Small intestine (tissue), 7 donors: ENCODE measurements around the gene GSAP. TPM values are rescaled to one million over a fixed set of nuclear protein-coding genes. Genes with fewer than 3 reads are reported as not detected.
A peak's percentile ranks its signal among the peaks of the same experiment; 100 is the strongest.

Experiments used
- DNase-seq, 2 donors: peaks; one replicate each; pipeline versions ENCODE4 v3.0.0 to v3.0.0-alpha.2; 2013
- FAIRE-seq: peaks from 2 replicates; lab custom pipeline; 2012; peaks lifted over from hg19 to GRCh38; lab: Jason Lieb, UNC
- H3K27ac ChIP-seq, 3 donors: one replicate each; pipeline ENCODE4 v1.5.1; 2013; ENCODE audit warnings: low read length in 2 of 3, mild to moderate bottlenecking in 2 of 3, control low read depth in 1 of 3, inconsistent platforms in 1 of 3, low read depth in 1 of 3, moderate library complexity in 1 of 3
- H3K27me3 ChIP-seq, 3 donors: one replicate each; pipeline ENCODE4 v1.6.1; 2013; ENCODE audit warnings: low read length in 3 of 3, inconsistent platforms in 1 of 3; ENCODE audit not compliant: control insufficient read depth in 3 of 3, insufficient read depth in 3 of 3
- H3K36me3 ChIP-seq, 3 donors: one replicate each; pipeline ENCODE4 v1.6.1; 2013; ENCODE audit warnings: low read length in 3 of 3, inconsistent platforms in 1 of 3, low read depth in 1 of 3, mild to moderate bottlenecking in 1 of 3, moderate library complexity in 1 of 3; ENCODE audit not compliant: control insufficient read depth in 3 of 3, insufficient read depth in 2 of 3
- H3K4me1 ChIP-seq, 3 donors: one replicate each; pipeline ENCODE4 v1.6.1; 2013; ENCODE audit warnings: low read length in 2 of 3, inconsistent platforms in 1 of 3, low read depth in 1 of 3, mild to moderate bottlenecking in 1 of 3, moderate library complexity in 1 of 3; ENCODE audit not compliant: control insufficient read depth in 3 of 3, insufficient read depth in 2 of 3
- H3K4me3 ChIP-seq, 3 donors: one replicate each; pipeline ENCODE4 v1.5.1; 2013; ENCODE audit warnings: low read length in 3 of 3, control low read depth in 1 of 3, inconsistent platforms in 1 of 3, low read depth in 1 of 3, mild to moderate bottlenecking in 1 of 3, moderate library complexity in 1 of 3
- H3K9me3 ChIP-seq, 2 donors: one replicate each; pipeline ENCODE4 v1.6.1; 2013; ENCODE audit warnings: low read depth in 1 of 2, low read length in 1 of 2; ENCODE audit not compliant: control insufficient read depth in 2 of 2, insufficient read depth in 1 of 2
- WGBS, 3 donors: extraction: QIAGEN DNeasy Blood & Tissue Kit; methylation state at CpG; one replicate each; pipeline ENCODE4 v1.1.7; 2013; 5-methylcytosine and 5-hydroxymethylcytosine counted together
- polyA plus RNA-seq, 4 donors: library from polyadenylated mRNA; stranded (reverse) in 3 of 4; unstranded in 1 of 4; fragments of 200-250 nt in 3 of 4; fragments of 120-200 nt in 1 of 4; gene quantifications; one replicate each; pipeline versions ENCODE4 v1.2.1 to v1.2.3, GENCODE V29; 2013
- donor health status: healthy with polysubstance abuse.
- donor health status: control.
- donor health status: control.
- donor health status: Bipolar disorder and iron deficiency.
- donor health status: healthy.

Gene GSAP
- polyA plus RNA-seq, 4 donors, result 3.0 to 12.3 (median 4.9) TPM

DNA sequence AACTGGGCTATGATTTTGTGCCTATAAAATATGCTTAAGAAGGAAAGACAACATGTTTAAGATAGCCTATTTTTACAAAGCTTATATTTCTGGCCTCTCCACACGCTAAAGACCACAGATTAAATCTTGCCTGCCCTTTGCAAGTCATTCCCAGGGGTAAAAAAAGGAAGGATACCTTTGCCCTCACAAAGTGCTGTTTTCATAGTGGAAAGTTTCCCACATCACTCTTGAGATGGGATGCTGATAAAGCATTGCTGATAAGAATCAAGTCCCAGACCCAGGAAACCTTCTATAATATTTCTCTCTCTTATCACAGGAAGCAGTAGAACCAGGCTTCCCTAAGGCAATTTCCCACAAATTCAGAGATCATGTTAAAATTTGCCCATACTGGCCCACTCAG is 56.5 kb downstream of the GSAP start:
- no peak for FAIRE-seq
- H3K4me1 ChIP-seq, result peaks cover 0 to 9% (median 7%) of the 10 kb centered on the region in 3 donors
- H3K9me3 ChIP-seq, result no peaks in the 10 kb centered on the region
- no peak for DNase-seq
- H3K4me3 ChIP-seq, result no peak overlapping the region
- 50 to 71% (median 59%) methylated on average over 1 of the region's 1 CpG for WGBS, 3 donors
- H3K27ac ChIP-seq, result peak overlapping the region in 1 of 3 donors; percentile 34
- H3K27me3 ChIP-seq, result no peaks in the 10 kb centered on the region
- peaks cover 0 to 5% (median 2%) of the 10 kb centered on the region in 3 donors for H3K36me3 ChIP-seq

DNA sequence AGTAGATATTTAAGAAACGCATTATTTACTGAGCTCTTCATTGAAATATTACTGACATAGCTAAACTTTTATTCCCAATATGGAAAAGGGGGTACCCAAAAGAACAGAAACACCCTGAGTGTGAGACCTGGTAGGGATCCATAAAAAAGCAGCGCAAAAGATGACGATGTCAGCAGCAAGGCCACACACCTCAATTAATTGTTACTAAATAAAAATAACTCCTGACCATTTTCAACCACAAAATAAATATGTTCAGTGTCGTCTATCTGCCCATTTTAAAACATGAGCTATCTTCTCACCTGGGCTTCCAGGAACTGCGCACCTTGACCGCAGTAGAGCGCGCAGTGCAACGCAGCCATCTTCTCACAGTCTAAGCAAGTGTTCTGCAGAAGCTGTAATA is 61.2 kb downstream of the GSAP start:
- no peak for FAIRE-seq
- no peak overlapping the region for H3K27ac ChIP-seq
- WGBS, 3 donors, result 93 to 98% (median 94%) methylated on average over 9 of the region's 9 CpGs
- H3K27me3 ChIP-seq, result no peaks in the 10 kb centered on the region
- no peak for DNase-seq
- no peaks in the 10 kb centered on the region for H3K9me3 ChIP-seq
- no peak overlapping the region for H3K4me3 ChIP-seq
- H3K4me1 ChIP-seq, result peaks cover 0 to 6% (median 4%) of the 10 kb centered on the region in 3 donors
- peaks cover 0 to 5% (median 2%) of the 10 kb centered on the region in 3 donors for H3K36me3 ChIP-seq

DNA sequence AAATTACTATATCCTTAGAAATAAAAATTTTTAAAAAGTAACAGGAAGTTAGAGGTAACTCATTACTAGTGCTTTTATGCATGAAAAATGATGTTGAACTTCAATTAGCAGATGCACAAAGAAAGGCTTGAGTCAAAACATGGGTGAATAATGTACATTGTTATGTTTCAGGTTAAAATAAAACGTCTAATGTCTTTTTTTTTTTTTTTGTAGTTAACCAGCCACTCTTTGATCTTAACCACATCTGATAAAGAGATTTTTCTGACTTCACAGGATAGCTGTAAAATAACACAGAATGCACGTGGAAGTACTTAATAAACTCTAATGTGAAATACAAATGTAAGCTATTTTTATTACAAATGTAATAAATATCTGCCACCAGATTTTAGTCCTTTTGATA is 61.7 kb downstream of the GSAP start:
- DNase-seq (no peak), FAIRE-seq (no peak)
- H3K4me1 ChIP-seq, result peaks cover 0 to 2% (median under 1%) of the 10 kb centered on the region in 3 donors
- no peak overlapping the region for H3K27ac ChIP-seq
- H3K36me3 ChIP-seq, result peaks cover 0 to 5% (median 2%) of the 10 kb centered on the region in 3 donors
- WGBS, 3 donors, result 23 to 29% (median 28%) methylated on average over 2 of the region's 2 CpGs
- no peak overlapping the region for H3K4me3 ChIP-seq
- no peaks in the 10 kb centered on the region for H3K9me3 ChIP-seq
- H3K27me3 ChIP-seq, result no peaks in the 10 kb centered on the region

GRCh38 chr7:77353911-77354310 is 62.2 kb downstream of the GSAP start:
- FAIRE-seq (no peak), DNase-seq (no peak)
- H3K36me3 ChIP-seq, result peaks cover 0 to 5% (median 2%) of the 10 kb centered on the region in 3 donors
- 69 to 85% (median 74%) methylated on average over 6 of the region's 6 CpGs for WGBS, 3 donors
- no peaks in the 10 kb centered on the region for H3K9me3 ChIP-seq
- H3K4me1 ChIP-seq, result no peaks in the 10 kb centered on the region
- no peak overlapping the region for H3K4me3 ChIP-seq
- H3K27ac ChIP-seq, result no peak overlapping the region
- no peaks in the 10 kb centered on the region for H3K27me3 ChIP-seq

- Histone ChIP-seq H3K27me3 (no peaks in the 10 kb centered on the region), H3K36me3 (peaks cover 0 to 5% (median 2%) of the 10 kb centered on the region in 3 donors), H3K9me3 (no peaks in the 10 kb centered on the region), H3K4me3 (no peak overlapping the region), H3K27ac (no peak overlapping the region), H3K4me1 (no peaks in the 10 kb centered on the region)
- WGBS, 3 donors, result 63 to 75% (median 74%) methylated on average over 1 of the region's 1 CpG
- DNase-seq (no peak), FAIRE-seq (no peak)
Observed at GRCh38 chr7:77353407-77353721, 62.8 kb downstream of the GSAP start.

DNA sequence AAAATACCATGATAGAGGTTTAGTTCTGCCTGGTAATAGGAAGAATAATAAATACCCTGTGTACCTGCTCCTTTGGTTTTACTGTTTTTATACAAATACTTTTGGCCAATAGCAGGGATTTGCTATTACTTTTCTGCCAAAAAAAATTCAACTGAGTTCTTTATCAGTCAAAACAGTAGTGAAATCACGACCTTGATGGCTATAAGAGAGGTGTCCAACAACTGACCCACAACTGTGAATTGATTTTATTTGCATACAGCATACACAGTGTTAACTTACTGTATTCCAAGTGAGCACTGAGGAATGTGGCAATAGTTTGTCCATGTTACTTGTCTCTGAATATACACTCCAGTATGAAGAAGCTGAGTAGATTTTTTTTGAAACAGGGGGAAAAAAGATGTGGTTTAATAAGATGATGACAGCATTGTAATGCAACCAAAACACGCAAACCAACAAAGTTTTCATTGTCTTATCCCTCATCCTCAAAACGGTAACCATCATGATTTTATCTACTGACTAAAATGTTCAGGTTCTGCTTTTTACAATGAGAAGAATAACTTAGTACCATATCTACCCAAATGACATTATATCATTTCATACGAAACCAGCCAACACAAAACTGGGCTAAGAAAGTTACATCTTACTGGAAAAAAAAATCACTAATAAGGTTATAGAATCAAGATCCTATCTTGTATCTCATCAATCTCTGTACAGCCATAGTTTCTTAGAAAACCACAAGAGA is 63.3 kb downstream of the GSAP start:
- Histone ChIP-seq H3K36me3 (peaks cover 0 to 5% (median 2%) of the 10 kb centered on the region in 3 donors), H3K4me1 (no peaks in the 10 kb centered on the region), H3K9me3 (no peaks in the 10 kb centered on the region), H3K27ac (no peak overlapping the region), H3K4me3 (no peak overlapping the region), H3K27me3 (no peaks in the 10 kb centered on the region)
- 58 to 70% (median 66%) methylated on average over 4 of the region's 4 CpGs for WGBS, 3 donors
- FAIRE-seq, result no peak
- peak in 1 of 2 donors; percentile 14 for DNase-seq

- Histone ChIP-seq H3K27ac (peak overlapping the region in 1 of 3 donors; percentile 55), H3K4me3 (no peak overlapping the region), H3K9me3 (no peaks in the 10 kb centered on the region), H3K36me3 (peaks cover 0 to 5% (median 2%) of the 10 kb centered on the region in 3 donors), H3K27me3 (no peaks in the 10 kb centered on the region), H3K4me1 (no peaks in the 10 kb centered on the region)
- DNase-seq (peak in 1 of 2 donors; percentile 62), FAIRE-seq (no peak)
- 62 to 78% (median 65%) methylated on average over 5 of the region's 5 CpGs for WGBS, 3 donors
Observed at GRCh38 chr7:77351539-77352004, 64.6 kb downstream of the GSAP start.

GRCh38 chr7:77349141-77349540 is 67.0 kb downstream of the GSAP start:
- Histone ChIP-seq H3K4me3 (no peak overlapping the region), H3K4me1 (no peaks in the 10 kb centered on the region), H3K36me3 (no peaks in the 10 kb centered on the region), H3K27ac (no peak overlapping the region), H3K9me3 (no peaks in the 10 kb centered on the region), H3K27me3 (no peaks in the 10 kb centered on the region)
- no peak for DNase-seq
- FAIRE-seq, result no peak
